H9 (cell line): ENCODE data around the gene MCCC1. TPM values are rescaled to one million over a fixed set of nuclear protein-coding genes. Genes with fewer than 3 reads are reported as not detected.
A peak's percentile ranks its signal among the peaks of the same experiment; 100 is the strongest.

ENCODE experiments used
- DNase-seq: peaks from one replicate; pipeline ENCODE4 v3.0.0-alpha.2; 2017
- H2AFZ ChIP-seq: one replicate; pipeline ENCODE4 v1.6.1; 2013; ENCODE audit warnings: mild to moderate bottlenecking, low read length, control low read depth, moderate library complexity
- H2AK5ac ChIP-seq: 2 replicates; pipeline ENCODE4 v1.6.1; 2013; ENCODE audit warnings: low read length, control low read depth, mixed read lengths; ENCODE audit not compliant: insufficient read length
- H2BK120ac ChIP-seq: one replicate; pipeline ENCODE4 v1.6.1; 2013; ENCODE audit warnings: low read depth, mild to moderate bottlenecking, low read length, control low read depth, inconsistent platforms; ENCODE audit not compliant: poor library complexity, severe bottlenecking
- H2BK12ac ChIP-seq: 2 replicates; pipeline ENCODE4 v1.6.1; 2013; ENCODE audit warnings: low read length, control low read depth, mixed read lengths, low read depth; ENCODE audit not compliant: insufficient read length
- H2BK15ac ChIP-seq: 2 replicates; pipeline ENCODE4 v1.6.1; 2013; ENCODE audit warnings: low read depth, low read length, control low read depth
- H2BK20ac ChIP-seq: one replicate; pipeline ENCODE4 v1.6.1; 2013; ENCODE audit warnings: low read depth, mild to moderate bottlenecking, low read length, control low read depth, inconsistent platforms; ENCODE audit not compliant: poor library complexity, severe bottlenecking
- H2BK5ac ChIP-seq: 2 replicates; pipeline ENCODE4 v1.6.1; 2013; ENCODE audit warnings: low read length, control low read depth, mixed read lengths; ENCODE audit not compliant: insufficient read length
- H3K14ac ChIP-seq: 2 replicates; pipeline ENCODE4 v1.6.1; 2013; ENCODE audit warnings: low read length, control low read depth; ENCODE audit not compliant: insufficient read depth
- H3K18ac ChIP-seq: 2 replicates; pipeline ENCODE4 v1.6.1; 2013; ENCODE audit warnings: low read depth, mild to moderate bottlenecking, mixed read lengths, low read length, control low read depth; ENCODE audit not compliant: insufficient read length
- H3K23ac ChIP-seq: 2 replicates; pipeline ENCODE4 v1.6.1; 2013; ENCODE audit warnings: low read length, control low read depth, mixed read lengths, low read depth; ENCODE audit not compliant: insufficient read length
- H3K23me2 ChIP-seq: 2 replicates; pipeline ENCODE4 v1.6.1; 2013; ENCODE audit warnings: low read depth, mild to moderate bottlenecking, mixed read lengths, low read length, control low read depth; ENCODE audit not compliant: insufficient read length, poor library complexity, severe bottlenecking
- H3K27ac ChIP-seq: 2 replicates; pipeline ENCODE4 v1.5.1; 2013; ENCODE audit warnings: low read length, control low read depth, mixed read lengths, low read depth; ENCODE audit not compliant: insufficient read length
- H3K27me3 ChIP-seq: 2 replicates; pipeline ENCODE4 v1.6.1; 2013; ENCODE audit warnings: low read length, control low read depth, inconsistent platforms; ENCODE audit not compliant: insufficient read depth
- H3K4ac ChIP-seq: 2 replicates; pipeline ENCODE4 v1.6.1; 2013; ENCODE audit warnings: low read depth, mild to moderate bottlenecking, control low read depth, inconsistent platforms, low read length, moderate library complexity
- H3K4me1 ChIP-seq: 2 replicates; pipeline ENCODE4 v1.6.1; 2013; ENCODE audit warnings: low read length, control low read depth, inconsistent platforms; ENCODE audit not compliant: insufficient read depth
- H3K4me2 ChIP-seq: 2 replicates; pipeline ENCODE4 v1.6.1; 2013; ENCODE audit warnings: low read length, control low read depth, mixed read lengths; ENCODE audit not compliant: insufficient read length, insufficient read depth
- H3K56ac ChIP-seq: 2 replicates; pipeline ENCODE4 v1.6.1; 2013; ENCODE audit warnings: low read depth, mild to moderate bottlenecking, mixed read lengths, low read length, control low read depth; ENCODE audit not compliant: insufficient read length
- H3K79me1 ChIP-seq: 2 replicates; pipeline ENCODE4 v1.6.1; 2013; ENCODE audit warnings: low read depth, mild to moderate bottlenecking, moderate library complexity, low read length, control low read depth, inconsistent platforms; ENCODE audit not compliant: insufficient read depth, poor library complexity, severe bottlenecking
- H3K79me2 ChIP-seq: 2 replicates; pipeline ENCODE4 v1.6.1; 2013; ENCODE audit warnings: low read length, control low read depth, inconsistent platforms; ENCODE audit not compliant: insufficient read depth
- H3K9ac ChIP-seq: 2 replicates; pipeline ENCODE4 v1.6.1; 2013; ENCODE audit warnings: low read length, control low read depth, mixed read lengths; ENCODE audit not compliant: insufficient read length; ENCODE audit errors: extremely low read depth
- H3K9me3 ChIP-seq: one replicate; pipeline ENCODE4 v1.6.1; 2013; ENCODE audit warnings: low read depth, low read length, inconsistent platforms; ENCODE audit not compliant: control insufficient read depth
- H3T11ph ChIP-seq: one replicate; pipeline ENCODE4 v1.6.1; 2013; ENCODE audit warnings: mild to moderate bottlenecking, low read length, control low read depth, inconsistent platforms
- H4K20me1 ChIP-seq: one replicate; pipeline ENCODE4 v1.6.1; 2013; ENCODE audit not compliant: control insufficient read depth, insufficient read length, insufficient read depth
- H4K5ac ChIP-seq: 2 replicates; pipeline ENCODE4 v1.6.1; 2013; ENCODE audit warnings: low read depth, mild to moderate bottlenecking, mixed read lengths, low read length, control low read depth; ENCODE audit not compliant: insufficient read length
- H4K8ac ChIP-seq: replicated peaks from 2 replicates; pipeline ENCODE4 v1.6.1; 2013; ENCODE audit warnings: low read length, control low read depth, mixed read lengths, low read depth; ENCODE audit not compliant: insufficient read length
- H4K91ac ChIP-seq: 2 replicates; pipeline ENCODE4 v1.6.1; 2013; ENCODE audit warnings: low read depth, mild to moderate bottlenecking, moderate library complexity, mixed read lengths, low read length, control low read depth; ENCODE audit not compliant: insufficient read length
- H3K27ac Mint-ChIP-seq, 3 experiments: 2 replicates in 2 of 3; 3 replicates in 1 of 3; pipeline ENCODE4 v1.8.0; 2020 to 2021; ENCODE audit warnings: mixed read lengths in 3 of 3, mild to moderate bottlenecking in 1 of 3, moderate library complexity in 1 of 3
- H3K27me3 Mint-ChIP-seq: 2 replicates; pipeline ENCODE4 v1.8.0; 2021; ENCODE audit warnings: low read depth, mild to moderate bottlenecking, moderate library complexity, mixed read lengths
- H3K36me3 Mint-ChIP-seq, 3 experiments: 2 replicates in 2 of 3; 3 replicates in 1 of 3; pipeline ENCODE4 v1.8.0; 2020 to 2021; ENCODE audit warnings: low read depth in 3 of 3, mixed read lengths in 3 of 3; ENCODE audit not compliant: insufficient read depth in 1 of 3
- H3K4me1 Mint-ChIP-seq, 2 experiments: 2 replicates each; pipeline ENCODE4 v1.8.0; 2020; ENCODE audit warnings: mixed read lengths in 2 of 2
- H3K4me3 Mint-ChIP-seq, 2 experiments: 2 replicates in 1 of 2; 3 replicates in 1 of 2; pipeline ENCODE4 v1.8.0; 2020 to 2021; ENCODE audit warnings: mild to moderate bottlenecking in 2 of 2, mixed read lengths in 2 of 2, moderate library complexity in 1 of 2
- H3K9me3 Mint-ChIP-seq, 2 experiments: 2 replicates in 1 of 2; 3 replicates in 1 of 2; pipeline ENCODE4 v1.8.0; 2020; ENCODE audit warnings: mild to moderate bottlenecking in 2 of 2, mixed read lengths in 2 of 2, moderate library complexity in 1 of 2
- CTCF ChIP-seq: fragments of 200-600 bp; sonication (generic); conservative IDR thresholded peaks from 3 replicates; pipeline ENCODE4 v1.8.0; 2021; ENCODE audit warnings: antibody characterized with exemption, mild to moderate bottlenecking
- WGBS: extraction: QIAGEN DNeasy Blood & Tissue Kit; methylation state at CpG from one replicate; pipeline ENCODE4 v1.1.7; 2013; ENCODE audit warnings: missing lambda C conversion rate, low lambda C conversion rate, mixed read lengths; ENCODE audit not compliant: insufficient read length; ENCODE audit errors: extremely low coverage; 5-methylcytosine and 5-hydroxymethylcytosine counted together
- total RNA-seq: library from RNA; stranded (reverse); gene quantifications from 2 replicates; pipeline ENCODE4 v1.2.1, GENCODE V29; 2021

MCCC1 gene
- total RNA-seq, 1 experiment from 2014 or later, result 18.3 TPM

- Histone ChIP-seq H3K14ac (no peak overlapping the region), H2BK20ac (no peak overlapping the region), H3K4me1 (peaks cover 3% of the 10 kb centered on the region; the same call in 1 of the 2 replicates), H3K27me3 (no peaks in the 10 kb centered on the region), H3K23ac (no peak overlapping the region), H3K9me3 (no peaks in the 10 kb centered on the region), H4K5ac (no peak overlapping the region), H4K20me1 (no peaks in the 10 kb centered on the region), H4K8ac (no peak overlapping the region), H2AK5ac (no peak overlapping the region), H3K27ac (no peak overlapping the region), H3K56ac (no peak overlapping the region), H2AFZ (no peak overlapping the region), H3K9ac (no peak overlapping the region), H3K18ac (no peak overlapping the region), H3K23me2 (peaks cover 3% of the 10 kb centered on the region), H3K79me2 (no peaks in the 10 kb centered on the region), H2BK5ac (no peak overlapping the region), H3K4me2 (peak overlapping the region; percentile 23), H2BK120ac (no peak overlapping the region), H2BK15ac (no peak overlapping the region), H2BK12ac (no peak overlapping the region), H3K79me1 (peaks cover 3% of the 10 kb centered on the region), H3T11ph (no peak overlapping the region), H3K4ac (no peak overlapping the region), H4K91ac (no peak overlapping the region)
- Mint-ChIP-seq H3K4me1 (peaks cover 20 to 22% of the 10 kb centered on the region in 2 experiments), H3K9me3 (peaks cover 0 to 5% of the 10 kb centered on the region in 2 experiments; a peak in 4 of 5 replicates), H3K27me3 (no peaks in the 10 kb centered on the region), H3K27ac (peak overlapping the region in 2 of 3 experiments; percentile 97 to 98; a peak in 5 of 7 replicates), H3K36me3 (peaks cover 3 to 9% (median 4%) of the 10 kb centered on the region in 3 experiments; a peak in 1 of 7 replicates), H3K4me3 (peak overlapping the region; percentile 94 to 96)
- TF ChIP-seq CTCF, result no peak
- WGBS, result no CpG with 5 or more reads among the region's 1 CpG
- no peak for DNase-seq
Measured at GRCh38 chr3:183099838-183100204, 525 bp upstream of the MCCC1 start.
